ENCODE data around the gene CACNG4. TPM values are rescaled to one million over a fixed set of nuclear protein-coding genes. Genes with fewer than 3 reads are reported as not detected.

CACNG4 gene
- total RNA-seq (2014; rRNA removed; shearing (Covaris generic)), result 17.2 and 26.1 TPM in 2 replicates

- no peak for DNase-seq (ENCODE audit: low spot score)
Measured at GRCh38 chr17:66963909-66964771, at the start of gene CACNG4. Gene CACNG4 (plus strand): TSS chr17:66964707. CDS start chr17:66964912, 205 bp downstream.

GRCh38 chr17:66915204-66915611 lies 49.3 kb upstream of the CACNG4 start:
- peak; percentile 78 for DNase-seq (ENCODE audit: low spot score)

GRCh38 chr17:66915792-66916191 lies 48.7 kb upstream of the CACNG4 start:
- DNase-seq (ENCODE audit: low spot score), result no peak

GRCh38 chr17:66916946-66917345 lies 47.6 kb upstream of the CACNG4 start:
- DNase-seq (ENCODE audit: low spot score), result no peak

GRCh38 chr17:66918896-66919295 lies 45.6 kb upstream of the CACNG4 start:
- no peak for DNase-seq (ENCODE audit: low spot score)

GRCh38 chr17:66920435-66920834 lies 44.1 kb upstream of the CACNG4 start:
- no peak for DNase-seq (ENCODE audit: low spot score)

- DNase-seq (ENCODE audit: low spot score), result no peak
Measured at GRCh38 chr17:66920950-66921349, 43.6 kb upstream of the CACNG4 start.

GRCh38 chr17:66923886-66924285 lies 40.6 kb upstream of the CACNG4 start:
- no peak for DNase-seq (ENCODE audit: low spot score)

GRCh38 chr17:66925811-66926500 lies 38.6 kb upstream of the CACNG4 start:
- no peak for DNase-seq (ENCODE audit: low spot score)

- DNase-seq (ENCODE audit: low spot score), result no peak
Measured at GRCh38 chr17:66928949-66929348, 35.6 kb upstream of the CACNG4 start.

- no peak for DNase-seq (ENCODE audit: low spot score)
Measured at GRCh38 chr17:66929591-66929990, 34.9 kb upstream of the CACNG4 start.

- no peak for DNase-seq (ENCODE audit: low spot score)
Measured at GRCh38 chr17:66930933-66931332, 33.6 kb upstream of the CACNG4 start.

- DNase-seq (ENCODE audit: low spot score), result no peak
Measured at GRCh38 chr17:66932311-66932710, 32.2 kb upstream of the CACNG4 start.

- no peak for DNase-seq (ENCODE audit: low spot score)
Measured at GRCh38 chr17:66934040-66934439, 30.5 kb upstream of the CACNG4 start.

GRCh38 chr17:66935717-66936116 lies 28.8 kb upstream of the CACNG4 start:
- no peak for DNase-seq (ENCODE audit: low spot score)

- no peak for DNase-seq (ENCODE audit: low spot score)
Measured at GRCh38 chr17:66938656-66939055, 25.9 kb upstream of the CACNG4 start.

- no peak for DNase-seq (ENCODE audit: low spot score)
Measured at GRCh38 chr17:66939461-66940114, 24.9 kb upstream of the CACNG4 start.

GRCh38 chr17:66941249-66941648 lies 23.3 kb upstream of the CACNG4 start:
- DNase-seq (ENCODE audit: low spot score), result no peak

- DNase-seq (ENCODE audit: low spot score), result no peak
Measured at GRCh38 chr17:66941773-66942450, 22.6 kb upstream of the CACNG4 start.

- no peak for DNase-seq (ENCODE audit: low spot score)
Measured at GRCh38 chr17:66942451-66943264, 21.8 kb upstream of the CACNG4 start.

- DNase-seq (ENCODE audit: low spot score), result peak; percentile 50
Measured at GRCh38 chr17:66943484-66943883, 21.0 kb upstream of the CACNG4 start.
